IPS-20b (cell line): ENCODE results near the gene MSH4.
"Not testable (repeated sequence)": the region's sequence is repeated elsewhere in the genome, so short reads cannot be mapped to it uniquely, and the experiment has no call there.

Source experiments
- H3K27ac ChIP-seq: one replicate; pipeline ENCODE4 v1.5.1; 2013; ENCODE audit warnings: low read length
- H3K27me3 ChIP-seq: 2 replicates; pipeline ENCODE4 v1.6.1; 2013; ENCODE audit warnings: mild to moderate bottlenecking, low read length, inconsistent platforms; ENCODE audit not compliant: insufficient read depth
- H3K36me3 ChIP-seq: 2 replicates; pipeline ENCODE4 v1.6.1; 2013; ENCODE audit warnings: low read depth, mild to moderate bottlenecking, inconsistent platforms, low read length, moderate library complexity; ENCODE audit not compliant: insufficient read depth
- H3K4me1 ChIP-seq: 2 replicates; pipeline ENCODE4 v1.6.1; 2013; ENCODE audit warnings: mild to moderate bottlenecking, control low read depth, inconsistent platforms, low read length, moderate library complexity; ENCODE audit not compliant: insufficient read depth
- H3K4me3 ChIP-seq: 2 replicates; pipeline ENCODE4 v1.5.1; 2013; ENCODE audit warnings: mild to moderate bottlenecking, low read length, inconsistent platforms
- H3K9ac ChIP-seq: 2 replicates; pipeline ENCODE4 v1.6.1; 2013; ENCODE audit warnings: low read depth, mild to moderate bottlenecking, inconsistent platforms, low read length, moderate library complexity
- H3K9me3 ChIP-seq: 2 replicates; pipeline ENCODE4 v1.6.1; 2013; ENCODE audit warnings: mild to moderate bottlenecking, low read depth, low read length, inconsistent platforms; ENCODE audit not compliant: insufficient read depth

MSH4 gene

DNA sequence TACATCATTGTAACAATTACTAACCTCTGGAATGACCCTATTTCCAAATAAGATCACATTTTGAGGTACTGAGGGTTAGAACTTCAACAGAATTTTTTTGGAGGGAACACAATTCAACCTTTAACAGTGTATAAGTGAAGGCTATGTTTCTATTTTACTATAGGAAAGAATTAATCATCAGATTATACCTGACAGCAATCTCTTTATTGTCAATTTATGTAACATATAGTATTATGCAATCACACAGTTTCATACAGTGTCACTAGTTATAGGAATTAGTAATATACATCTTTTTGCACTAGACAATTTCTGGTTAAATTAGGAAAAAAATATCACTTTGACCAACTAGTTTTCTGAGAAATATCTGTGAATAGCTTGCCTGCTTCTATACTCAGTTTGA lies 59.1 kb downstream of the MSH4 start:
- no peaks in the 10 kb centered on the region for H3K4me1 ChIP-seq
- no peak overlapping the region for H3K27ac ChIP-seq
- no peak overlapping the region for H3K9ac ChIP-seq
- H3K4me3 ChIP-seq = no peak overlapping the region
- H3K36me3 ChIP-seq = no peaks in the 10 kb centered on the region
- no peaks in the 10 kb centered on the region for H3K9me3 ChIP-seq
- H3K27me3 ChIP-seq = no peaks in the 10 kb centered on the region

DNA sequence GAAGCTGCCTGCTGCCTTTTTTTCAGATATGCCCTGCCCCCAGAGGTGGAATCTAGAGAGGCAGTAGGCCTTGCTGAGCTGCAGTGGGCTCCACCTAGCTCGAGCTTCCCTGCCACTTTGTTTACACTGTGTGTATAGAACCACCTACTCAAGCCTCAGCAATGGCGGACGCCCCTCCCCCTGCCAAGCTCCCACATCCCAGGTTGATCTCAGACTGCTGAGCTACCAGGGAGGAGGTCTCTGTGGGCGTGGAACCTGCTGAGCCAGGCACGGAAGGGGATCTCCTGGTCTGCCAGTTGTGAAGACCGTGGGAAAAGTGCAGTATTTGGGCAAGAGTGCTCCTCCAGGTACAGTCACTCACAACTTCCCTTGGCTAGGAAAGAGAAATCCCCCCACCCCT lies 65.1 kb downstream of the MSH4 start:
- Histone ChIP-seq H3K4me1 (no peaks in the 10 kb centered on the region), H3K27ac (no peak overlapping the region), H3K27me3 (no peaks in the 10 kb centered on the region), H3K9me3 (no peaks in the 10 kb centered on the region), H3K4me3 (no peak overlapping the region), H3K36me3 (no peaks in the 10 kb centered on the region), H3K9ac (no peak overlapping the region)

- H3K9me3 ChIP-seq = peaks cover 6% of the 10 kb centered on the region
- H3K4me1 ChIP-seq = no peaks in the 10 kb centered on the region
- no peak overlapping the region for H3K9ac ChIP-seq
- H3K36me3 ChIP-seq = no peaks in the 10 kb centered on the region
- H3K27me3 ChIP-seq = no peaks in the 10 kb centered on the region
- H3K4me3 ChIP-seq = no peak overlapping the region
- H3K27ac ChIP-seq = no peak overlapping the region
These were observed 74.3 kb downstream of the MSH4 start for GRCh38 chr1:75870951-75871350.

- Histone ChIP-seq H3K4me1 (no peaks in the 10 kb centered on the region), H3K4me3 (no peak overlapping the region), H3K27ac (no peak overlapping the region), H3K9me3 (no peaks in the 10 kb centered on the region), H3K36me3 (no peaks in the 10 kb centered on the region), H3K27me3 (no peaks in the 10 kb centered on the region), H3K9ac (no peak overlapping the region)
These were observed 83.3 kb downstream of the MSH4 start for GRCh38 chr1:75879985-75880384.

GRCh38 chr1:75884437-75884836 lies 87.8 kb downstream of the MSH4 start:
- Histone ChIP-seq H3K9me3 (no peaks in the 10 kb centered on the region), H3K9ac (no peak overlapping the region), H3K4me1 (no peaks in the 10 kb centered on the region), H3K4me3 (no peak overlapping the region), H3K36me3 (no peaks in the 10 kb centered on the region), H3K27me3 (no peaks in the 10 kb centered on the region), H3K27ac (no peak overlapping the region)

- Histone ChIP-seq H3K4me3 (no peak overlapping the region), H3K9ac (no peak overlapping the region), H3K9me3 (no peaks in the 10 kb centered on the region), H3K4me1 (no peaks in the 10 kb centered on the region), H3K27me3 (no peaks in the 10 kb centered on the region), H3K36me3 (no peaks in the 10 kb centered on the region), H3K27ac (no peak overlapping the region)
These were observed 104.7 kb downstream of the MSH4 start for GRCh38 chr1:75901371-75901770.

GRCh38 chr1:75908717-75909152 lies 112.1 kb downstream of the MSH4 start:
- H3K27me3 ChIP-seq = no peaks in the 10 kb centered on the region
- H3K9me3 ChIP-seq = no peaks in the 10 kb centered on the region
- H3K4me3 ChIP-seq = no peak overlapping the region
- H3K27ac ChIP-seq = no peak overlapping the region
- H3K36me3 ChIP-seq = no peaks in the 10 kb centered on the region
- H3K4me1 ChIP-seq = no peaks in the 10 kb centered on the region
- H3K9ac ChIP-seq = no peak overlapping the region

DNA sequence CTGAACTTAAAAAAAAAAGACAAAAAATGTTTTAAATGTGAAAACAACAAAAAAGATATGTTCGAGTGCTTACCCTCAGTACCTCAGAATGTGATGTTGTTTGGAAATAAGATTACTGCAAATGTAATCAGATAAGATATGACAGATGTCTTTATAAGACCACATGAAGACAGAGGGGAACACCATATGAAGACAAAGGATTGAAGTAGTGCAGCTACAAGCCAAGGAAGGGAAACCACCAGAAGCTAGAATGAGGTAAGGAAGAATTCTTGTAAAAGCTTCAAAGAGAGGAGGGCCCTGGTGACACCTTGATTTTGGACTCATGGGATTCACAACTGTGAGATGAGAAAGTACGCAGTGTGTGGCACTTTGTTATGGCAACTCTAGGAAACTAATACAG lies 120.2 kb downstream of the MSH4 start:
- Histone ChIP-seq H3K4me1 (no peaks in the 10 kb centered on the region), H3K27me3 (no peaks in the 10 kb centered on the region), H3K4me3 (no peak overlapping the region), H3K27ac (no peak overlapping the region), H3K9ac (no peak overlapping the region), H3K36me3 (no peaks in the 10 kb centered on the region), H3K9me3 (no peaks in the 10 kb centered on the region)

DNA sequence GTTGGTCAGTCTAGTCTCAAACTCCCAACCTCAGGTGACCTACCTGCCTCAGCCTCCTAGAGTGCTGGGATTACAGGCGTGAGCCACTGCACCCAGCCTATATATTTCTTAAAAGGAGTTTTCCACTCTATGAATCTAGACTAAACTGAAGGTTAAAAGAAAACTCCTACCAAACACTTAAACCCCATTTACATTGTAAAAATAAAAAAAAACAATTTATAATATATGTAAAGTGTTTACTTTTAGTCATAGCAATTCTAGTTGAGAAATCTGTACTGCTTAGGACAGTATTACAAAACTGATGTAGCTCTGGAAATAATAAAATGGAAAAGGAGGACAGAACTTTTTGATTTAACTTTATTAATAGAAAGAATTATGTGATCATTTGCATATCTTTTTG lies 126.0 kb downstream of the MSH4 start:
- no peak overlapping the region for H3K4me3 ChIP-seq
- no peaks in the 10 kb centered on the region for H3K27me3 ChIP-seq
- no peak overlapping the region for H3K27ac ChIP-seq
- H3K4me1 ChIP-seq = no peaks in the 10 kb centered on the region
- no peaks in the 10 kb centered on the region for H3K9me3 ChIP-seq
- no peaks in the 10 kb centered on the region for H3K36me3 ChIP-seq
- H3K9ac ChIP-seq = no peak overlapping the region

DNA sequence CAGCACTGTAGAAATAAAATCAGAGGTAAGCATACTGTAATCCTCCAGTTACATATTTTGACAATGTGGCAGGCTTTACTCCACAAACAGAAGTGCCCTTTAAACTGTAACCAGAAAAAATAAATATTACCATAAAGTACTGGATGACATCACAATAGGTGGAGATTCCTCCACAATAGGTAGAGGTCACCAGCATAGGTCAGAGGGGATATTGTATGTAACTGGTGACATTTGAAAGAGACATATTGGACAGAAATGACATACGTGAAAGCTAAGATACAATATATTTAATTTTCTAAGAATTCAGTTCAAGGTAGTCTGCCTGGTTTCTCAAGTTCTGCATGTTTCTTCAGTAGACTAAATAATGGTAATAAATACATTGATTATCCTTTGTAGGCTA lies 135.6 kb downstream of the MSH4 start, which contains the start of gene ASB17:
Gene ASB17 (minus strand): TSS at position 101 of the 400 bp plus-strand sequence. CDS start 113 bp downstream, outside the sequence.
- H3K27me3 ChIP-seq = no peaks in the 10 kb centered on the region
- H3K27ac ChIP-seq = no peak within 1 kb of the TSS
- H3K36me3 ChIP-seq = no peaks in the 10 kb centered on the region

GRCh38 chr1:75937034-75937433 lies 140.4 kb downstream of the MSH4 start:
- Histone ChIP-seq H3K27me3 (no peaks in the 10 kb centered on the region), H3K4me1 (no peaks in the 10 kb centered on the region), H3K27ac (no peak overlapping the region), H3K4me3 (no peak overlapping the region), H3K9me3 (no peaks in the 10 kb centered on the region), H3K36me3 (no peaks in the 10 kb centered on the region), H3K9ac (no peak overlapping the region)

More for the DNA sequence above, 135.6 kb downstream of the MSH4 start, which contains the start of gene ASB17:
- Histone ChIP-seq H3K4me3 (no peak within 1 kb of the TSS), H3K9ac (no peak within 1 kb of the TSS), H3K4me1 (no peaks in the 10 kb centered on the region), H3K9me3 (no peaks in the 10 kb centered on the region)

DNA sequence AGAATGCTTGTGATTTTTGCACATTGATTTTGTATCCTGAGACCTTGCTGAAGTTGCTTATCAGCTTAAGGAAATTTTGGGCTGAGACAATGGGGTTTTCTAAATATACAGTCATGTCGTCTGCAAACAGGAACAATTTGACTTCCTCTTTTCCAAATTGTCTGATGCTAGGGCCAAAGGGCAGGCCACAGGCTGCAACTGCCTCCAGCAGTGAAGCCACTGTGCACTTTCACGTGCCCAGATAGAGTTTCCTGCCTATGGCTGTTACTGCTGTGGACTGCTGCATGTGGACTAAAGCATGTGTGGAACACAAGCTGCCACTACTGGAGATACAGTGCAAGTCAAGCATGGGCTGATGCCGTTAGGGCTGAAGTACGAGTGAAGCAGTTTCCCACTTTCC lies 146.4 kb downstream of the MSH4 start:
- not testable (repeated sequence) for H3K27me3 ChIP-seq, H3K4me1 ChIP-seq, H3K9ac ChIP-seq, H3K4me3 ChIP-seq, H3K27ac ChIP-seq, H3K9me3 ChIP-seq, H3K36me3 ChIP-seq

DNA sequence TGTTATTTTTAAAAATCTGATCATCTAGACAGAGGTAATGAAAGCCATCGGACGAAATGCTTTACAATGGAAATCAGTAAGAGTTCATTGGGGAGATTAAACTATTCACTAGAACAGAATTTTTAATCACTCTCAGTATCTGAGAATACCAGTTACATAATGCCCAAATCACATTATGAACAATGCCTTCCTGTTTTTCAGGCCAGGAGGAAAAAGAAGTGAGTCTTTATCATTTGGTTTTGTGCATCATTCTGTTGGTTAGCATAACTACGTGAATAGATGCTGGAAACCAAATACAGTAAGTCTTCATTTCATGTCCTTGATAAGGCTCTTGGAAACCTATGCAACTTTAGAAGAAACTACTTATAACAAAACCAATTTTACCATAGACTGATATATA lies 153.5 kb downstream of the MSH4 start:
- Histone ChIP-seq H3K4me3 (no peak overlapping the region), H3K27ac (no peak overlapping the region), H3K27me3 (no peaks in the 10 kb centered on the region), H3K4me1 (no peaks in the 10 kb centered on the region), H3K9me3 (no peaks in the 10 kb centered on the region), H3K9ac (no peak overlapping the region), H3K36me3 (no peaks in the 10 kb centered on the region)
